HG03175 (cell line): ENCODE measurements around the gene GLO1.
A peak's percentile ranks its signal among the peaks of the same experiment; 100 is the strongest.

Experiments used
- ATAC-seq: cut with Tn5 transposase; IDR thresholded peaks from one replicate; pipeline ENCODE4 v1.9.1; 2021; ENCODE audit warnings: mild to moderate bottlenecking, moderate library complexity; ENCODE audit not compliant: unreplicated experiment

Gene GLO1

DNA sequence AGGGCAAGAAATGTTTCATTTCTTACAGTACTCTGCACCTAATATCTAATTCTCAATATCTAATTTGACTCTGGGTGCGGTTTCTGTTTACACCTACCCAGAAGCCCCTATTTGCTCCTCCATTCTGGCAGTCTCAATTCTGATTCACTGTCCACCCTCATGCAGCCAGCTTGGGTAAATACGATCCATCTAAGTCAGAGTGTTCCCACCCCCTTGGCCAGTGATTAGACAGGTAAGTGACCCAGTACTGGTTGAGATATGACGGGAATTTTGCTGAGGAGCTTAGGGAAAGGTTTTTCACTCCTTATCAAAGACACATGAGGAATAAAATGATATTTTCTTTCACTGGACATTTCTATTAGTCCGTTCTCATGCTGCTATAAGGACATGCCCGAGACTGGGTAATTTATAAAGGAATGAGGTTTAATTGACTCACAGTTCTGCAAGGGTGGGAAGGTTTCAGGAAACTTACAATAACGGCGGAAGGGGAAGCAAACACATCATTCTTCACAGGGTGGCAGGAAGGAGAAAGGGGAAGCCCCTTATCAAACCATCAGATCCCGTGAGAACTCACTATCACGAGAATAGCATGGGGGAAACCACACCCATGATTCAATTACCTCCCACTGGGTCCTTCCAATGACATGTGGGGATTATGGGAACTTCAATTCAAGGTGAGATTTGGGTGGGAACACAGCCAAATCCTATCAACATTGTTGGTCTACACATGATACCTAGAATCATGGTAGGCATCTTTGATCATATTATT is 29.4 kb downstream of the GLO1 start:
- no peak for ATAC-seq

DNA sequence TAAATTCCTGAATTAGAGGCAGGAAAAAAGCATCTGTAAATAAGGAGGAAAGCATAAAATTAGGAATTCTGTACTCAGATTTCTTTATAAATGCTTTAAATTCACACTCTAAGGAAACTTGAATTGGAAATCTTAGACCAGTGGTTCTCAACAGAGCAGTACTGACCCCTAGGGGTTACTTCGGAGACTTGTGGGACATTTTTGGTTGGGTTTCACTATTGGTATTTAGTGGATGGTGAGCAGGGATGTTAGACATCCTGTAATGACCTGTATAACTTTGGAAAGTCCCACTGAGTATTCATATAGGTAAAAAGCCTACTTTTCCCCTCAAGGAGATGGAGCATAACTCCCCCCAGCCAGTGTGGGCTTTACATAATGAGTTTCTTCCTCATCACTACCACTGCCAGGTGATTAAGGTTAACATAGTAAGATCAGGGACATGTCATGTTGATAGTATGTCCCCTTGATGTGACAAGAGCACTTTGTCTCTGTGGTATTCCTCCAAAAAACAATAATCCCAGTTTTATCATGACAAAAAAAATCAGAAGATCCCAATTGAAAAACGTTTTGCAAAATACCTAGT is 31.0 kb downstream of the GLO1 start:
- peak; percentile 81 for ATAC-seq

DNA sequence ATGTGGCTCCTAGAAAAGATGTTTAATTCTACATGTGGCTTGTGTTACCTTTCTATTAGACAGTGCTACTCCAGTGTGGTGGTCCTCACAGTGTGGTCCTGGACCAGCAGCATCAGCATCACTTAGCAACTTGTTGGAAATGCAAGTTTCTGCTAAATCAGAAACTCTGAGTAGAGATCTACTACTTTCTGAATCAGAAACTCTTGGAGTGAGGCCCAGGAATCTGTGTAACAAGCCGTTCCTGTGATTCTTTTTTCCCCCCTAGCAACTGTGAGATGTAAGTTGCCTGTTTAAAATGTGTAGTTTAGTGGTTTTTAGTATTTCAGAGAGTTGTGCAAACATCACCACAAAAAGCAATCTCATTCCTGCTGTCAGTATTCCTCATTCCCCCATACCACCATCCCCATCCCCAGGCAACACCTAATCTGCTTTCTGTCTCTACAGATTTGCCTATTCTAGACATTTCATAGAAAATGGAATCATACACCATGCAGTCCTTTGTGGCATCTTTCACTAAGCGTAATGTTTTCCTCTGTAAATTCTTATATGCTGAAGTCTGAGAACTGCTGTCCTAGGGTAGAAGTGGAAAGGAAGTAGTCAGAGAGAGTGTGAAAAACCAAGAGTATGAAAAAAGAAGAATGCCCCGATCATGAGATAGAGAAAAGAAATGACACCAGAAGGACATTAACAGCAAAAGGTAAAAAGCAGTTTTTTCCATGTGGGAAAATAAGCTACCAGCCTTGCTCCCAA is 44.4 kb downstream of the GLO1 start:
- ATAC-seq: no peak

DNA sequence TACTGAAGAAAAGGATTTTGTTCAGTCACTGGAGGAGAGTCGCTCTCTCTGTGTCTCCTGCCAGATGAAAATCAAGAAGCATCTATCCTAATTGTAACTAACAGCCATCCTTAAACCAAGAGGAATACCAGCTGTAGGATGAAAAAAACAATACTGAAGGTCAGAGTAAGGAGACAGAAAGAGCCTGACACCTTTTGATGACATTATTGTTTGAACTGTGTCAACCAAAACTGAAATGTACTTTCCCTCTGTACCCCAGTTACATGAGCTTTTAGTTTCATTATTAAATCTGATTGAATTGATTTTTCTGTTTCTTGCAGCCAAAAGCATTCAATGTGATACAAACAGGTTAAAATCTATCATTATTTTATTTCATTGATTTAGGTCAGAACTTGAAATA is 46.0 kb downstream of the GLO1 start:
- no peak for ATAC-seq

DNA sequence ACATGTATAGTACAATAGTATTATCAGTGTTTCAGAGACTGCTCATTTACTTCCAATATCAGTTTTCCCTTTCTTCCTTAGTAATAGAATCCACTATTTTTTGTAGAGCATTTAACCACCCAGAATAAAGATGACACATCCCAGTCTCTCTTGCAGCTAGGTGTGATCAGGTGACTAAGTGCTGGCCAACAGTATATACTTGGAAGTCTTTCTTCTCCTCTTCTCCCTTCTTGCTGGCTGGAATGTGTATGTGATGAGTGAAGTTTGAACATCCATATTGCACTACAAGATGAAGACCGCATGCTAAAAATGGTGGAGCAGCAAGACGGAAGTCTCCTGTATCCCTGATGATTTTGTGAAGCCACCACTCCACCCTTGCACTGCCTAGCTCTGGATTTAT is 48.7 kb downstream of the GLO1 start:
- ATAC-seq: no peak

DNA sequence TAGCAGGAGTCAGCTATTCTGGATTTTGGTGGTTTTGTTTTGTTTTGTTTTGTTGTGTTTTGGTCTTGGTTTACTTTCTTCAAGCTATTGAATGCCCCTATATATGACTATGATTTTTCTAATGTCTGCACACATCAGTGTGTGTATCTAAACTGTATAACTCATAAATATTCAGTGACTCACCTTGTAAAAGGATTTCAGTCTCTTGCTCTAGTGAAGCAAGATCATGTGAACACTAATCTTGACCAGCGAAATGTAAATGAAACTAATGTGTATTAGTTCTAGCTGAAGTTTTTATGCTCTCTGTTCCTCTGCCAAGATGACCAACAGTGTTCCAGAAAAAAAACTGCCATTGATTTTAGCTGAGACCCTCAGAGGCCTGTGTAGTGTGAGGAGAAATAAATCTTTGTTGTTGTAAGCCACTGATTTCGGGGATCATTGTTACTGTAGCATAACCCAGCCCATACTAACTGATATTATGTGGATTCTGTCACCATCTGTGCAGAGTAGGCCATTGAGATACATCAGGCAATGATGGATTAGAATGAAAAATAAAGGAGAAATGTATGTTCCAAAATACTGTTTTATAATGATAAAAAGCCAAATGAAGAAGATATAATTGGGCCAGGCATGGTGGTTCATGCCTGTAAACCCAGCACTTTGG is 51.7 kb downstream of the GLO1 start:
- no peak for ATAC-seq

DNA sequence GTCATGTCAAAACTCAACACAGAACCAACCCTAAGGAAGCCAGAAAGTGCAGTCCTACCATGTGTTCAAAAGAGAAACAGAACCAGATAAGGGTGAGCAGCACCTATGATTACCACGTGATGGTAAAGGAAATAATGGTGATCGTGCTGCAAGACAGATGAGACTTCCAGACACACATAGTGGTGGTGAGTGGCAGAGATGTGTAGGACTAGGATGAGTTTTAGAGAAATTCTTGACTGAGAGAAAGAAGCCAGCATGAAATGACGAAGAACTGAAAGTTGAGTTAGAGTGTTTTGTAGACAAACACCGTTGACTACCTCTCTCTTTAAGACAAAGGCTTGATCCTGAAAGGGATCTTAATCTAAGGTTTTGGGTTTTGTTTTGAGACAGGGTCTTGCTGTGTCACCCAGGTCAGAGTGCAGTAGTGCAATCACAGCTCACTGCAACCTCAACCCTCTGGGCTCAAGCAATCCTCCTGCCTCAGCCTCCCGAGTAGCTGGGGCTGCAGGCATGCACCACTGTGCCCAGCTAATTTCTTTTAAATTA is 52.7 kb downstream of the GLO1 start:
- no peak for ATAC-seq

DNA sequence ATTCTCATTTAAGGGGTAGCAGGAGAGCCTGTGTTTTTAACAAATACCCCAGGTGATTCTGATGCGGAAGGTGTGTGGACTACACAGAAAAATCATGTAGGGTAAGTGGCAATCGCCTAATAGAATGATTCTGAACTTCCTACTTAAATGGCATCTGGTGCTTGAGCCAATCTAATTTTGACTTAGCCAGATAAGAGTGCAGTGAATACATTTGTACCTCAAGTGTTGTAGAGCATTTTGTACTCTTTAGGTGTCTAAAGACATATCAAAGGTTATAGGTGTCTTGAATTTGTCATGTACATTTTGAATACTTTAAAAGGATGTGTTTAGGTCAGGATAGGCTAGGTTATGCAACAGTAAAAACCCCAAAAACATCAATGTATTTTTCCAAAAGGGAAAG is 53.2 kb downstream of the GLO1 start:
- no peak for ATAC-seq

DNA sequence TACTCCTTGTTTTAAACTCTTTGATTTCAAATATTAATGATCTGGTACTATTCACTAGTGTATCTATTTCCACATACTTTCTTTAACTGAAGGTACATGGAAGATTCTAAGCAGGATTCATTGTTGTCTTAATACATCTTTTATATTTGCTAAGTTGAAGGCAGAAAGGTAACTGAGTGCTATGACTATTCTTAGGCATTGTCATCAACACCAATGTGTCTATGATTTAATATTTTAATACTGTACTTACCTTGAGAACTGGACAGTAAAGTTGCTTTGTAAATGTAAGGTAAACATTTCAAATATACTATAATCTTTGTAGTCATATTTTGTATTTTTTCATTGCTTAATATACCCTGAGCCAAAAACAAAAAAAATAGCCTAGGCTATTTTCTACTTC is 54.3 kb downstream of the GLO1 start:
- no peak for ATAC-seq

DNA sequence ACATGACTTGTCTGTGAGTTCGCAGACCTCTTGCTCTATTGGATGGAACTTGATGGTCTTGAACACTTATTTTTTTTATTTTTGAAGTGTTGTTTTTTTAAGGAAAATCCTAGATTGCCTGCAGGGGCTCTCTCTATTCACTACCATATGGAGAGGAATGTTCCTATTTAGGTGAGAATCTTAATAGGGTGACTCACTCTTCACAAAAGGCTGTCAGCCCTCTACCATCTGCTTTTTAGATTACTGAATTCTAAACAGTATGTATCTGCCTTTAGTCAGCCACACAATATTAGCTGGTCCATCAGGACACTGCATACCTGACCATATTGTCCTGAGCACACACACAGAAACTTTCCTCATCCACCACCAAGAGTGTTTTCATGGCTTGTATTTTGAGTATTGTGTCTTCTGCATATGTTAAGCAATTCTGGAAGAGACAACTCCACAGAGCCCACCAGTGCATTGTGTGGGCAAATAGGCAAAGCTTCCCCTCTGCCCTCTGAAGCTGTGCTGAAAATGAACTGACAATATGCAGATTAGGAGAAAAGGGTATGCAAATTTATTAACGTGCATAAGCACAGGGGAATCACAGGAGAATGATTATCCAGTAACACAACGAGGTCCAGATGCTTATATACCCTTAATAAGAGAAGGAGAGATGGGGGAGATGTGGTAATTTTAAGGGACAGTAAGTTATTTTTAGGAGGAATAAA is 56.6 kb downstream of the GLO1 start:
- ATAC-seq: no peak

DNA sequence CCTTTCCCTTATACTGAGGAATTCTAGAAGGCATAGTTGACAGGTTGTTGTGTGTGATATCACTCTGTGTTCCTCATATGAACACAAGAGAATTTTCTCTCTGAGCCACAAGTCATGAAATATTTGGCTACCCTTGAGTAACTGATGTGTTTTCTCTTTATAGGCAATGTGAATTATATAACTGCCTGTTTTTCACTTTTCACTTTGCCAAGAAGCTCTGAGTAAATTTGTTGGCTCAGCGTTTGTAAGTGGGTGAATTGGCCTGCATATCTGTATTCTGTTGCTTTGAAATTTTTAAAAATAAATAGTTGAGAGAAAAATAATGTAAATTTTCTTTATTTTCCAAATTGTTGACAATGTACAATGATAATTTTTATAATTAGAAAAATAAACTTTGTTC is 58.0 kb downstream of the GLO1 start:
- no peak for ATAC-seq

DNA sequence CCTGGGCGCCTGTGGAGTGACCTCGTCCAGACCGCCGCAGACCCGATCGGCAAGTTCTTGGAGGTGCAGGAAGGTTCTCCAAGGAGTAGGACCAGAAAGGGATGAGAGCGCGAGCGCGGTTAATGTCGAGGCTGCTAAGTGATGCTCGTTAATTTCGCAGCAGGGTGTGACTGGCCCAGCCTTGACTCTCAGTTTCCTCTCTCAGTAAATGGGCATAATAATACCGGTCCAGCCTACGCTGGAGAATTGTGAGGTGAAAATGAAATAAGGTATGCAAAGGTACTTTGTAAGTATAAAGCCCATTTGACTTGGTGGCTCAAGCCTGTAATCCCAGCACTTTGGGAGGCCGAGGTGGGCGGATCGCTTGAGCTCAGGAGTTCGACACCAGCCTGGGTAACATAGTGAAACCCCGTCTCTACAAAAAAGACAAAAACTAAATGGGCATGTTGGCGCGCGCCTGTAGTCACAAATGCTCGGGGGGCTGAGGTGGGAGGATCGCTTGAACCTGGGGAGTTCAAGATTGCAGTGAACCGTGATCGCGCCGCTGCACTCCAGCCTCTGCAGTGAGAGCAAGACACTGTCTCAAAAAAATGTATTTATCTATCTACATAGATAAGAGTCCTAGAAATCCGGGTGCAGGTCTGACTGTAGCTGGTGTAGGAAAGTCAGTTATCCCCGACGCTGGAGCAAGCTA is 62.6 kb downstream of the GLO1 start:
- ATAC-seq: no peak

DNA sequence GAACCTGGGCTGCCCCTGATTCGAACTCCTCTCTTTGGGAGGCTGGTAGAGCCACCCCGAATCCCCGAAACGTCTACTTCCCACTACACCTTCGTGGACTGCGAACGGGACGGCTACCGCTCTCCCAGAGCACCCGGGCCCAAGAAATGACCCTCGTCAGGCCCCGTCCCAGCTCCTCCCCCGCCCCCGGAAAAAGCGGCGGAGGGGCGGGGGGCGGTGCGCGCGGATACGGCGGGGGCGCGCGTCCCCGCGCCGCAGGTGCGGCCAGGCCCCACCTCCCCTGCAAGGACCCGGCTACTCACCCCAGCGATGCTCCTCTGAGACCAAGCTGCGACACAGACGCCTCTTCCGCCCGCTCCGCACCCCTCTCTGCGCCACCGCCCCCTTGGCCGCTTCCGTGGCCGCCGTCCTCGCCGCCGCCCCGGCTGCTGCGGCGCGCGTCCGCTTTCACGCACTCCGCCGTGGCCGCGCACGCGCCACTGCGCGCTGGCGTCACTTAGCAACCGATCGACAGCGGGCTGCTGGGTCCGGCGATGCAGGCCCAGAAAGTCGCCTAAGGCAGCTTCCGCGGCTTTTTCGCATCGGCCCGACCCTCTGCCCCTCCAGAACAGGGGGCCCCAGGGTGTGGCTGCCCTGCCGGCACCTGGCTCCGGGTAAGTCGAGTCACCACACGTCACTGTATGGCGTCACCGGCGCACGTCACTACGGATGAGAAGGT is 63.3 kb downstream of the GLO1 start, which contains the start of gene BTBD9:
TSS of gene BTBD9 (minus strand) at position 432 of the 718 bp plus-strand sequence.
- ATAC-seq: peak; percentile 82

DNA sequence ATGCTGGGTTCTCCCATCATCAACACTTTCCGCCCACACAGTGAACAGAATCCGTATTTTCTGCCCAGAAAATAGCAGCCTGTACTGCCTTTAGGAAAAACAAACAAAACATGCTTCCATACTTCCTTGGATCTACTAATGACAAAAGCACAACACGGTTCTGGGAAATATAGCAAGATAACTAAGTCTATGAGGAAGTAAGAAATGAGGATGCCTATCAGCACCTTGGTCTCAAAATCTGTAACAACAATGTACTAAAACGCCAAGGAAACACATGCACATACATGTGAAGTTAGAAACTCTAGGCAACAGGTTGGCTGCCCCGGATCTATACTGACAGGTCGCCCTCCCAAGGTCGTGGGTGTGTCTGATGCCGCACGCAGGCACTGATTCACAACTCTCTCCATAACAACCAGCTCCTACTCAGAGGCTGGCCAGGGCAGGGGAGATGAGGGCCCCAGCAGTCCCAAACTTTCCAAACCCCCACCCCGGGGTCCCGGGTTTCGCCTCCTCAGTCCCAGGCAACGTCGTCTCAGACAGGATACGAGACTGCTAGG is 63.9 kb downstream of the GLO1 start:
- ATAC-seq: peak; percentile 33

DNA sequence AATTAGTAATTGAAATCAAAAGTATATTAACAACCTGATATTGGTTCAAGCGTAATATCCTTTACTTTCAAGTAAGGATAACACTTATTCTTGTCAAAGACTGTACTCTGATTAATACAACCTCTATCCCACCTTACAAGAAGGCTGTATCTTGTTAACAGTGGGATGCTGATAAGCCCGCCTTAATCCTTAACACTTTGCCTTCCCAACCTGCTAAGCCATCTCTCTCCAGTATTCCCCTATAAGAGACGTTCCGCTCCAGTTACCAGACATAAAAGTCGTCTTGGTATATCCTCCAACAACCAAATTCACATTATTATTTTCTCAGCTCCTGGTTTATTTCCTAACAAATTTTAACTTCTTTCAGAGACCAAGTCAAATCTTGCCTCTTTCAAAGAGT is 65.2 kb downstream of the GLO1 start:
- ATAC-seq: no peak

DNA sequence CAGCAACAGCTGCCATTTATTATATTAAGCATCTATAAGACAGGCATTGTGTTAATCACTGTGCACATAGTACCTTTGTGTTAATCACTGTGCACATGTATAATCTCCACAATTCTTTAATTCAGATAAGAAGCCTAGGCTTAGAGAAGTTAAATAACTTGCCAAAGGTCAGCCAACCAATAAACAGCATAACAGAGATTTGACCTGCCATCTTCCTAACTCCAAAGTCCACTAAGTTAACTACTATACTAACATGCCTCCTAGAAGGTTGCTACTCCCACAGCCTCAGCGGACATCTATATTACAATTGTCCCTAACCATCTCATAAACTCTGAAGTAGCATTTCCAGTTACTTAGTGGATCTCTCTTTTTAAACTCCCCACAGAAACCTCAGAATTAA is 66.9 kb downstream of the GLO1 start:
- ATAC-seq: no peak

DNA sequence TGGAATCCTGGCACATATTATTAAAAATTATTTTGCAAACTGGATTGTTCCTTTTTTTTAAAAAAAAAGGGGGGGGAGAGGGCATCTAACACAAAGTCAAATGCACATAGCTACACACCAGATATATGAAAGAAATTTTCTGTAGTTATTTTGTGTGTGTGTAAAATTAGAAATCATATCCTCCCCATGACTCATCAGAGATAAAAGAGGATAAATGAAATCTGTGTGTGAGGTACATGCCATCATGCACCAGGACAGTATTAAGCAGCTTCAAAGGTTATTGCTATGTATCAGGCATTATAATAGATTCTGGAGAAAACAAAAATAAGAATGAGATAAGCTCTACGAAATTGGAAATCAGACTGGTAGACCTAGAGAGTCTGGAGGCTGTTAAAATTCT is 68.4 kb downstream of the GLO1 start:
- ATAC-seq: no peak

DNA sequence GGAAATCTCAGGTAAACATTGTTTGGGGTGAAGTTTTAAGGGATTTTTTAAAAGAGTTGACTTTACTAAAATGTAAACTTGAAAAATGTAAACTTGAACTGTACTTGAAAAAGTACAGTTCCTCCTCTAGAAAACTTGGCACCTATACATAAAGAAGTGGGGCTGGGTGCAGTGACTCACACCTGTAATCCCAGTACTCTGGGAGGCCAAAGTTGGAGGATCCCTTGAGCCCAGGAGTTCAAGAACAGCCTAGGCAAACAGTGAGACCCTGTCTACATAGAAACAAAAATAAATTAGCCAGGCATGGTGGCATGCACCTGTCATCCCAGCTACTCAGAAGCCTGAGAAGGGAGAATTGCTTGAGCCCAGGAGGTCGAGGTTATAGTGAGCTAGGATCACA is 70.5 kb downstream of the GLO1 start:
- no peak for ATAC-seq

DNA sequence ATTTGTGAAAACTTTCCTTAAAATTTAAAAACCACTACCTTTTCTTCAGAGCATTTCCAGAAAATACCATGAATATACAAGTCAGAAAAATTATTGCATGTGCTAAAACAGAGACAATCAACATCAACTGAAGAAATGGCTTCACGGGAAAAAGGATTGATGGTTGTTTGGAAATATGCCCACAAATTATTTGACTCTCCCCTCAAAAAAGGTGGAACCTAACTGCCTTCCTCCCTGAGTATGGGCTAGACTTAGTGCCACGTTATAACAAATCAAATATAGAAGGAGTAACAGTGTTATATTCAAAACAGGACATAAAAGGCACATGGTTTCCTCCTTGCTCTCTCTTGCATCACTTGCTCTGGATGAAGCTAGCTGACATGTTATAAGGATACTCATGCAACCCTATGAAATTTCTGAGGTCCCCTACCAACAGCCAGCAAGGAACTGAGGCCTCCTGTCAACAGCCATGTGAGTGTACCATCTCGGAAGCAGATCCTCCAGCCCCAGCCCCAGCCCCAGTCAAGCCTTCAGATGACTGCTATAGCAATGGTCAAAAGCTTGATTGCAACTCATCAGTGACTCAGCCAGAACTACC is 71.7 kb downstream of the GLO1 start:
- ATAC-seq: no peak
